Caco-2 (cell line): ENCODE results near the gene CIAO1. TPM values are rescaled to one million over a fixed set of nuclear protein-coding genes. Genes with fewer than 3 reads are reported as not detected.

Experiments
- BruUV-seq: library from RNA; stranded (reverse); fragments of 400-500 nt; replicated peaks from 2 replicates; lab custom pipeline; 2021; lab: Mats Ljungman, UMichigan
- CTCF ChIA-PET: fragments of 300-600 bp; sonication (Branson Sonifier 250); formaldehyde crosslinking; loops from one replicate; lab custom pipeline; 2022; ENCODE audit warnings: antibody characterized with exemption; lab: Charles Lee
- POLR2A ChIA-PET: fragments of 300-600 bp; sonication (Branson Sonifier 250); formaldehyde crosslinking; loops from one replicate; lab custom pipeline; 2022; ENCODE audit warnings: antibody characterized with exemption; lab: Charles Lee
- DNase-seq, 2 experiments: peaks; one replicate each; pipeline versions ENCODE4 v3.0.0 to v3.0.0-alpha.2; 2020 to 2022
- H3K27me3 ChIP-seq: replicated peaks from 2 replicates; pipeline ENCODE4 v1.6.0; 2011; ENCODE audit warnings: low read length; ENCODE audit not compliant: control insufficient read depth, insufficient read depth
- H3K36me3 ChIP-seq: 2 replicates; pipeline ENCODE4 v1.5.1; 2011; ENCODE audit warnings: low read length; ENCODE audit not compliant: control insufficient read depth, insufficient read depth
- H3K4me1 ChIP-seq: fragments of 250-450 bp; sonication (Bioruptor Pico); 2 replicates; pipeline ENCODE4 v1.5.1; 2020; ENCODE audit warnings: mild to moderate bottlenecking
- H3K4me3 ChIP-seq: 2 replicates; pipeline ENCODE4 v1.5.1; 2011; ENCODE audit warnings: low read depth, mild to moderate bottlenecking, control low read depth, low read length
- H3K9me3 ChIP-seq: fragments of 250-450 bp; sonication (Bioruptor Pico); 2 replicates; pipeline ENCODE4 v1.5.1; 2020; ENCODE audit warnings: mild to moderate bottlenecking, moderate library complexity
- H3K27ac Mint-ChIP-seq: one replicate; pipeline ENCODE4 v1.8.0; 2022; ENCODE audit warnings: mixed read lengths; ENCODE audit not compliant: unreplicated experiment
- H3K27me3 Mint-ChIP-seq: one replicate; pipeline ENCODE4 v1.8.0; 2022; ENCODE audit warnings: mixed read lengths; ENCODE audit not compliant: insufficient read depth, unreplicated experiment
- H3K36me3 Mint-ChIP-seq: one replicate; pipeline ENCODE4 v1.8.0; 2022; ENCODE audit warnings: mild to moderate bottlenecking, mixed read lengths; ENCODE audit not compliant: insufficient read depth, unreplicated experiment
- H3K4me1 Mint-ChIP-seq: one replicate; pipeline ENCODE4 v1.8.0; 2022; ENCODE audit warnings: low read depth, mixed read lengths; ENCODE audit not compliant: unreplicated experiment
- H3K4me3 Mint-ChIP-seq: one replicate; pipeline ENCODE4 v1.8.0; 2022; ENCODE audit warnings: mild to moderate bottlenecking, moderate library complexity, mixed read lengths; ENCODE audit not compliant: unreplicated experiment
- H3K9me3 Mint-ChIP-seq: one replicate; pipeline ENCODE4 v1.8.0; 2022; ENCODE audit warnings: mixed read lengths; ENCODE audit not compliant: unreplicated experiment
- CTCF ChIP-seq, 2 experiments: fragments of 200-600 bp in 1 of 2; IDR thresholded peaks; 1 replicate in 1 of 2; 2 replicates in 1 of 2; pipeline versions ENCODE4 v1.5.1 to v1.8.0; 2011 to 2022; ENCODE audit warnings: antibody characterized with exemption in 1 of 2, control low read depth in 1 of 2, inconsistent platforms in 1 of 2, low read depth in 1 of 2, low read length in 1 of 2, mild to moderate bottlenecking in 1 of 2, moderate library complexity in 1 of 2; ENCODE audit not compliant: insufficient read depth in 1 of 2, severe bottlenecking in 1 of 2, unreplicated experiment in 1 of 2
- intact Hi-C: fragments of 100-400 bp; cut with micrococcal nuclease; formaldehyde crosslinking; loops from one replicate; pipeline ENCODE4 v1.10.0; 2022; ENCODE audit not compliant: unreplicated experiment
- total RNA-seq: library from RNA; stranded (reverse); gene quantifications from 2 replicates; pipeline ENCODE4 v1.2.3, GENCODE V29; 2022

Gene CIAO1
- total RNA-seq, 1 experiment from 2014 or later, result 97.9 TPM

GRCh38 chr2:96239091-96239490, 26.9 kb upstream of the CIAO1 start:
- no peak overlapping the region for H3K27ac Mint-ChIP-seq
- H3K4me3 Mint-ChIP-seq, result no peak overlapping the region
- POLR2A ChIA-PET, result no interaction called here
- Histone ChIP-seq H3K36me3 (no peaks in the 10 kb centered on the region), H3K4me1 (no peaks in the 10 kb centered on the region), H3K9me3 (no peaks in the 10 kb centered on the region), H3K27me3 (no peaks in the 10 kb centered on the region), H3K4me3 (no peak overlapping the region)
- H3K9me3 Mint-ChIP-seq, result no peaks in the 10 kb centered on the region
- no peak for DNase-seq
- no TSS peak for BruUV-seq
- TF ChIP-seq CTCF (IDR thresholded peaks at IDR 0.05; ENCODE audit: insufficient read depth in 1 of 2, low read depth in 1 of 2, low read length in 1 of 2, severe bottlenecking in 1 of 2, unreplicated experiment in 1 of 2), result no peak
- intact Hi-C loops, result no loop called here
- CTCF ChIA-PET, result no interaction called here
- H3K27me3 Mint-ChIP-seq, result no peaks in the 10 kb centered on the region
- no peaks in the 10 kb centered on the region for H3K4me1 Mint-ChIP-seq
- no peaks in the 10 kb centered on the region for H3K36me3 Mint-ChIP-seq

GRCh38 chr2:96239745-96240264, 26.2 kb upstream of the CIAO1 start:
- H3K4me3 ChIP-seq, result no peak overlapping the region
- H3K27ac Mint-ChIP-seq, result peak overlapping the region; percentile 26
- DNase-seq, result no peak
- no peak for TF ChIP-seq CTCF (IDR thresholded peaks at IDR 0.05; ENCODE audit: insufficient read depth in 1 of 2, low read depth in 1 of 2, low read length in 1 of 2, severe bottlenecking in 1 of 2, unreplicated experiment in 1 of 2)
- no peaks in the 10 kb centered on the region for H3K9me3 Mint-ChIP-seq
- H3K27me3 ChIP-seq, result no peaks in the 10 kb centered on the region
- intact Hi-C loops, result no loop called here
- ChIA-PET CTCF (no interaction called here), POLR2A (no interaction called here)
- H3K9me3 ChIP-seq, result no peaks in the 10 kb centered on the region
- H3K4me3 Mint-ChIP-seq, result no peak overlapping the region
- H3K36me3 Mint-ChIP-seq, result no peaks in the 10 kb centered on the region
- no peaks in the 10 kb centered on the region for H3K4me1 ChIP-seq
- BruUV-seq, result no TSS peak
- H3K36me3 ChIP-seq, result no peaks in the 10 kb centered on the region
- no peaks in the 10 kb centered on the region for H3K4me1 Mint-ChIP-seq
- no peaks in the 10 kb centered on the region for H3K27me3 Mint-ChIP-seq

- no peaks in the 10 kb centered on the region for H3K9me3 Mint-ChIP-seq
- ChIA-PET CTCF (interaction anchor here (1.5 kb wide), 1 partner anchor 102 kb away, joined by 4 read pairs; the partner anchor contains the start of gene ASTL), POLR2A (no interaction called here)
- H3K4me1 Mint-ChIP-seq, result no peaks in the 10 kb centered on the region
- Histone ChIP-seq H3K9me3 (no peaks in the 10 kb centered on the region), H3K4me3 (no peak overlapping the region), H3K4me1 (no peaks in the 10 kb centered on the region), H3K27me3 (no peaks in the 10 kb centered on the region), H3K36me3 (no peaks in the 10 kb centered on the region)
- no peak overlapping the region for H3K4me3 Mint-ChIP-seq
- intact Hi-C loops, result no loop called here
- no peak for DNase-seq
- no peaks in the 10 kb centered on the region for H3K27me3 Mint-ChIP-seq
- no peak overlapping the region for H3K27ac Mint-ChIP-seq
- no peaks in the 10 kb centered on the region for H3K36me3 Mint-ChIP-seq
- BruUV-seq, result no TSS peak
- TF ChIP-seq CTCF (IDR thresholded peaks at IDR 0.05; ENCODE audit: insufficient read depth in 1 of 2, low read depth in 1 of 2, low read length in 1 of 2, severe bottlenecking in 1 of 2, unreplicated experiment in 1 of 2), result no peak
These were observed 25.5 kb upstream of the CIAO1 start for GRCh38 chr2:96240341-96241038.
